Islet of Langerhans (tissue), 1 donor: ENCODE data around the gene TLR8.
A peak's percentile ranks its signal among the peaks of the same experiment; 100 is the strongest.
"Not testable (repeated sequence)": the region's sequence is repeated elsewhere in the genome, so short reads cannot be mapped to it uniquely, and the experiment has no call there.

Experiments used
- FAIRE-seq: peaks from one replicate; lab custom pipeline; 2011; peaks lifted over from hg19 to GRCh38; lab: Jason Lieb, UNC

TLR8 gene

GRCh38 chrX:12898073-12898472, 8.3 kb upstream of the TLR8 start:
- no peak for FAIRE-seq

- FAIRE-seq: no peak
Observed at GRCh38 chrX:12899506-12899905, 6.9 kb upstream of the TLR8 start.

- FAIRE-seq: peak; percentile 86
Observed at GRCh38 chrX:12901486-12901885, 4.9 kb upstream of the TLR8 start.

- no peak for FAIRE-seq
Observed at GRCh38 chrX:12903646-12904045, 2.8 kb upstream of the TLR8 start.

- FAIRE-seq: no peak
Observed at GRCh38 chrX:12910423-12911121, 4.2 kb downstream of the TLR8 start.

- FAIRE-seq: no peak
Observed at GRCh38 chrX:12911122-12911470, 4.7 kb downstream of the TLR8 start.

- FAIRE-seq: no peak
Observed at GRCh38 chrX:12912791-12913482, 6.5 kb downstream of the TLR8 start.

GRCh38 chrX:12917753-12918152, 11.3 kb downstream of the TLR8 start:
- FAIRE-seq: no peak

- no peak for FAIRE-seq
Observed at GRCh38 chrX:12919051-12919450, 12.6 kb downstream of the TLR8 start.

- FAIRE-seq: no peak
Observed at GRCh38 chrX:12919620-12920019, 13.2 kb downstream of the TLR8 start.

GRCh38 chrX:12920990-12921389, 14.6 kb downstream of the TLR8 start:
- no peak for FAIRE-seq

GRCh38 chrX:12921886-12922598, 15.6 kb downstream of the TLR8 start:
- FAIRE-seq: no peak

- no peak for FAIRE-seq
Observed at GRCh38 chrX:12922599-12922919, 16.1 kb downstream of the TLR8 start.

GRCh38 chrX:12929701-12930100, 23.3 kb downstream of the TLR8 start:
- no peak for FAIRE-seq

GRCh38 chrX:12930150-12930549, 23.7 kb downstream of the TLR8 start:
- FAIRE-seq: no peak

GRCh38 chrX:12932244-12932643, 25.8 kb downstream of the TLR8 start:
- no peak for FAIRE-seq

GRCh38 chrX:12934850-12935249, 28.4 kb downstream of the TLR8 start:
- no peak for FAIRE-seq

- no peak for FAIRE-seq
Observed at GRCh38 chrX:12936947-12937346, 30.5 kb downstream of the TLR8 start.

GRCh38 chrX:12940471-12940870, 34.1 kb downstream of the TLR8 start:
- FAIRE-seq: not testable (repeated sequence)

- not testable (repeated sequence) for FAIRE-seq
Observed at GRCh38 chrX:12943592-12943991, 37.2 kb downstream of the TLR8 start.

GRCh38 chrX:12944452-12944851, 38.0 kb downstream of the TLR8 start:
- FAIRE-seq: not testable (repeated sequence)

- FAIRE-seq: no peak
Observed at GRCh38 chrX:12945494-12945893, 39.1 kb downstream of the TLR8 start.

- FAIRE-seq: no peak
Observed at GRCh38 chrX:12946406-12946805, 40.0 kb downstream of the TLR8 start.
